ENCODE measurements around the gene ALDH1A1.

DNA sequence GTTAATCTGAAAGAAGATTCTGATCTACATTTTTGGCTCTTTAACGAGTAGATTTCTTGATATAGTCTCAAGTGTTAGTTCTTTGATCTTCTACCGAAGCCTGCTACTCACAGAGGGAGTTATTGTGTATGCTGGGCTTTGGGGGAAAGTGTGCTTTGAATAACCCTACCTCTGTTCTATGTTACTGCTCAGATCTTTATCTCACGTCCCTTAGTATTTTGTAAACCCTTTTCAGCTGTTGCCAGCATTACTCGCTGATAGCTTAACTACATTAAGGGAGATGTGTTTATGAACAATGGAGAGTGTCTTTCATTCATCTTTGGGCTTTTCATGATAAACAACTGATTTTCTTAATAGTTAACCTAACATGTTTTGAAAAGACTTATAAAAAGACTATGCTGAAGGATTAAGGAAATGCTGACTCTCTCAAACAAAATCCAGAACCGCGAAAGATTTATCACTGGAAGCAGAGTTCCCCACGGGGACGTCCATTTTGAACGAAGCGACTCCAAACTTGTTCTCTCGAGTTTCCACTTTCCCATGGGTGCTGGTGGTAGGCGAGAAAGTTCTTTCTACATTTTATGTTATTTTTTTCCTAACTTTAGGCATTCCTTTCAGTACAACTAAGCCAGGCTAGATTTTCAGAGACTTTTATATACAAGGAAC is 27.9 kb upstream of the ALDH1A1 start:
- TF ChIP-seq, protein P1, sequence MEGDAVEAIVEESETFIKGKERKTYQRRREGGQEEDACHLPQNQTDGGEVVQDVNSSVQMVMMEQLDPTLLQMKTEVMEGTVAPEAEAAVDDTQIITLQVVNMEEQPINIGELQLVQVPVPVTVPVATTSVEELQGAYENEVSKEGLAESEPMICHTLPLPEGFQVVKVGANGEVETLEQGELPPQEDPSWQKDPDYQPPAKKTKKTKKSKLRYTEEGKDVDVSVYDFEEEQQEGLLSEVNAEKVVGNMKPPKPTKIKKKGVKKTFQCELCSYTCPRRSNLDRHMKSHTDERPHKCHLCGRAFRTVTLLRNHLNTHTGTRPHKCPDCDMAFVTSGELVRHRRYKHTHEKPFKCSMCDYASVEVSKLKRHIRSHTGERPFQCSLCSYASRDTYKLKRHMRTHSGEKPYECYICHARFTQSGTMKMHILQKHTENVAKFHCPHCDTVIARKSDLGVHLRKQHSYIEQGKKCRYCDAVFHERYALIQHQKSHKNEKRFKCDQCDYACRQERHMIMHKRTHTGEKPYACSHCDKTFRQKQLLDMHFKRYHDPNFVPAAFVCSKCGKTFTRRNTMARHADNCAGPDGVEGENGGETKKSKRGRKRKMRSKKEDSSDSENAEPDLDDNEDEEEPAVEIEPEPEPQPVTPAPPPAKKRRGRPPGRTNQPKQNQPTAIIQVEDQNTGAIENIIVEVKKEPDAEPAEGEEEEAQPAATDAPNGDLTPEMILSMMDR (IDR thresholded peaks at IDR 0.05 in 4 of 5, conservative IDR thresholded peaks at IDR 0.05 in 1 of 5) = no peak
- no peak for TF ChIP-seq POLR2A (IDR thresholded peaks at IDR 0.05)
